Stimulated activated CD4-positive, alpha-beta T cell treated with anti-CD3 and anti-CD28 coated beads, Interleukin-1b, Interleukin-23, amount 100 ng/mL, for 1 hour (primary cell): ENCODE results near the gene ETFA.
"Not testable (repeated sequence)": the region's sequence is repeated elsewhere in the genome, so short reads cannot be mapped to it uniquely, and the experiment has no call there.

Source experiments
- DNase-seq, 2 donors: peaks; one replicate each; pipeline ENCODE4 v3.0.0-alpha.2; 2020; ENCODE audit warnings: low read depth in 2 of 2

ETFA gene

DNA sequence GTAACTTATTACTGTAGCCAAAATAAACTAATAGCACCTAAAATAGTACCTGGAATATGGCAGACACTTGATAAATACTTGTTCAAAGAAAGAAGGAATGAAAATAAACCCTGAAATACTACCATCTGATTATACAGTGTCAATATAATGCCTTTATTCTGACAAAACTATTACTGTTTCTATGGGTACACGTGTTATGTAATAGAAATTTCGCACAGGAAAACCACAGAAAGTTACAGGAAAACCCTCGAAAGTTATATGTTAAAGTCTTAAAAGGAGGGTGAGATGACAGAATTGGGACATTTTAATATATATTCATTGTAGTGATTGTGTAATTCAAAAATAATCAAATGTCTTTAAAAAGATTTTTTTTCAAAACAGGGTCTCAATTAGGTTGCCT lies 28.8 kb downstream of the ETFA start:
- no peak for DNase-seq

- no peak for DNase-seq
Observed at GRCh38 chr15:76278651-76279050, 32.6 kb downstream of the ETFA start.

DNA sequence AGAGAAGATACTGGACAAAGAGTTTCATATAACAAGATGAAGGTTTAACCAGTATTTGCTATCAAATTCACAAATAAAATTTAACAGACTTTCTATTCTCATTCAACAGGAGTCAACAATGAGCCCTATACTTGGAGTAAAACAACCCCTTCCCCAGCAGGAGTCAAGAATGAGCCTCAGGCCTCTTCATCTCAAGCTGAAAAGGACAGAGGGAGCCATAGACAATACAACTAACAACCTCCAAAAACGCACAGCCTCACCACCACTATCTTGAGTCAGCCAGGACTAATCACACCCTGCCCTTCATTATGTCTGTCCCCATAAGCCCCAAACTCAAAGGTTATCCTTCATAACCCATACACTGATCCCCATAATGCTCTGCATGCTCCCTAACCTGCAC lies 36.4 kb downstream of the ETFA start:
- DNase-seq, result no peak

GRCh38 chr15:76274226-76274625 lies 37.0 kb downstream of the ETFA start:
- DNase-seq, result no peak

DNA sequence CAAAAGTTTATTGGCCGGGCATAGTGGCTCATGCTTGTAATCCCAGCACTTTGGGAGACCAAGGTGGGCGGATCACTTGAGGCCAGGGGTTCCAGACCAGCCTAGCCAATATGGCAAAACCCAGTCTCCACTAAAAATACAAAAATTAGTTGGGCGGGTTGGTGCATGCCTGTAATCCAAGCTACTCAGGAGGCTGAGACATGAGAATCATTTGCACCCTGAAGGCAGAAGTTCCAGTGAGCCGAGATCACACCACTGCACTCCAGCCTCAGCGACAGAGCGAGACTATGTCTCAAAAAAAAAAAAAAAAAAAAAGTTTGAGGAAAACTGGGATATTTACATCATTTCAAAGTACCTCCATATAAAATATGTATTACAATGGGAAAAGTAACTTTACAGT lies 40.4 kb downstream of the ETFA start:
- DNase-seq, result no peak

DNA sequence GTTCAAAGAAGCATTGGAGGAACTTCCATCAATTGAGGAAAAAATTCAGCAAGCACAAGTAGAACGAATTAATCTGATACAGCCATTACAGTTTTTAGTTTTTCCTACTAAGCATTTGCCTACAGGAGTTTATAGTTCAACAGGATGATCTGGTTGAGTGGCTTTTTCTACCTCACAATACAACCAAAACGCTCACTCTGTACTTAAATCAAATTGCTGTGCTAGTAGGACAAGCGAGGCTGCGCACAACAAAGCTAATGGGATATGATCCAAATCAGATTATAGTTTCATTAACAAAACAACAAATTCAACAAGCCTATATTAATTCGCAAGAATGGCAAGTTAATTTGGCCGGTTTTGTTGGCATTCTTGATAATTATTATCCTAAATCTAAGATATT lies 44.2 kb downstream of the ETFA start:
- no peak for DNase-seq

GRCh38 chr15:76265769-76266168 lies 45.5 kb downstream of the ETFA start:
- not testable (repeated sequence) for DNase-seq

DNA sequence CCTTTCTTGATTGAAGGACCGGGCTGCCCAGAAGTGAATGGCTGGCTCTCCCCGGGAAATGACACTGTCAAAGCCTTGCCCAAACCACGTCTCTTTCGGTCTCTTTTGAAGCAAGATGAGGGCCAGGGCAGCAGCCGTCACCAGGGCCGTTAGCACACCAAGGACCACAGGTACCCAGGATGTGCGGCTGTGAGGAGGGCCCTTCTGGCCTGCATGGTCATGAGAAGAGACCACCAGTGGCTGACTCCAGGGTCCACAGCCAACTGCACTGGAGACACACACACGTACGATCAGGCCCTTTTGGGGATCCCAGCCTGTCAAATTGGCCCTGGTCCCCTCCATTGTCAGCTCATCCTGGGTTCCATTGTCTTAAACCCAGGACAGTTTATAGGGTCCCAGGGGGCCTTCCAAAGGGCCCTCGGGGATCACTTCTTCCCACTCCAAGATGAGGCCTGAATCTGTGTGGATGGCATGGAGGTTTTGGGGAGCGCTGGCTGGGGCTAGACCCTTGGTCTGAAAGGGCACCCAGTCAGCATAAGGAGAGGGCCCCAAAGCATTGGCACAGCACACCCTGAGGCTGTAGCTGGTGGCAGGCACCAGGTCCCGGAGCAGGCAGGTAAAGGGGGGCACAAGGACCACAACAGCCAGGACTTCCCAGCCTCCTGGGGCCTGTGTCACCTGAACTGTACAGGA lies 50.9 kb downstream of the ETFA start:
- DNase-seq, result no peak

- no peak for DNase-seq
Observed at GRCh38 chr15:76259392-76259791, 51.9 kb downstream of the ETFA start.

- no peak for DNase-seq
Observed at GRCh38 chr15:76258460-76258859, 52.8 kb downstream of the ETFA start.

- no peak for DNase-seq
Observed at GRCh38 chr15:76253691-76254473, 57.4 kb downstream of the ETFA start.

GRCh38 chr15:76252249-76252648 lies 59.0 kb downstream of the ETFA start:
- DNase-seq, result no peak

- DNase-seq, result no peak
Observed at GRCh38 chr15:76251717-76252116, 59.6 kb downstream of the ETFA start.

GRCh38 chr15:76245072-76245610 lies 66.1 kb downstream of the ETFA start:
- DNase-seq, result no peak

DNA sequence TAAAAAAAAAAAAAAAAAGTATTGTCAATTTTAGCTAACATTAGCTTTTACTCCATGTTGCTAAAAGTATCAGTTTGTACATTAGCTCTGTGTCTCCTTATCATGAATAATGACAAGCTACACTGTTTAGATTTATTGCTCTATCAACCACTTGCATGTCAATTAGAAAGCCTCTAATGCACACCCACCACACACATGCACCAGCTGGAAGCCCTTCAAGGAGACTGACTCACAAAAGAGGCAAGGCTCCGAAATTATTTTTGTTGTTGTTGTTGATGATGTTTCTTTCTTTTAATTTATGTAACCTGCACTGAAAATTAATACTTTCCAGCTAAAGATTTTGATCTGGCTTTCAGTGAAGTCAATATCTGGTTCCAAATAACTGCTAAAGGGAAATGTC lies 71.5 kb downstream of the ETFA start:
- DNase-seq, result no peak

- DNase-seq, result no peak
Observed at GRCh38 chr15:76236350-76236749, 74.9 kb downstream of the ETFA start.

DNA sequence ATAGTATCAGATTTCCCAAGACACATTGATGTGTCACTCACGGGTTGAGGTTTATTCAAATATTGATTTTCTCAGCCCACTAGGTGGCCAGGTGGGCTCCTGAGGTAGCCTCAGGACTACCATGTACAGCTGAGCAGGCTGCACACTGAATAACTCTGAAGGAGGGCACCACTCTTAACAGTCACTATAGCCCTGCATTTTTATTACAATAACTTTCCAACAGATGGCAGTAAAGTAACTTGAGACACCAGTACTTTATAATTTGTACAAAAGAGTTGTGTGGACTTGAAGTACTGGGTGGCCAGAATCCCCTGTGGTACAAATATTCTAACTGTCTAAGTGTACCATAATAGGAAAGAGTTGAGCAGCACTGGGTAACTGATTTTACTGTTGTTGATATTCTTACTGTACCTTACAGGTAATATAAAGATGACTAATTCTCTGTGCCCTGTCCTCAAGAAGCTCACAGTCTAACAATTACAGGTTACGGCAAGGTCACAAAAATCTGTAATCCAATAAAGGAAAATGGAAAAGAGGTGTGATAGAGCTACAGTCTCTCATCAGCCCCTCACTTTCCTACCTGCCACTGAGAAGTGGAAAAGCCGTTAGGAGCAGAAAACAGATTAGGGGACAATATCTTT lies 76.0 kb downstream of the ETFA start:
- no peak for DNase-seq

GRCh38 chr15:76234337-76234889 lies 76.9 kb downstream of the ETFA start:
- DNase-seq, result no peak

GRCh38 chr15:76233921-76234320 lies 77.3 kb downstream of the ETFA start:
- no peak for DNase-seq

- DNase-seq, result no peak
Observed at GRCh38 chr15:76229266-76229665, 82.0 kb downstream of the ETFA start.

- DNase-seq, result no peak
Observed at GRCh38 chr15:76223521-76223920, 87.7 kb downstream of the ETFA start.

DNA sequence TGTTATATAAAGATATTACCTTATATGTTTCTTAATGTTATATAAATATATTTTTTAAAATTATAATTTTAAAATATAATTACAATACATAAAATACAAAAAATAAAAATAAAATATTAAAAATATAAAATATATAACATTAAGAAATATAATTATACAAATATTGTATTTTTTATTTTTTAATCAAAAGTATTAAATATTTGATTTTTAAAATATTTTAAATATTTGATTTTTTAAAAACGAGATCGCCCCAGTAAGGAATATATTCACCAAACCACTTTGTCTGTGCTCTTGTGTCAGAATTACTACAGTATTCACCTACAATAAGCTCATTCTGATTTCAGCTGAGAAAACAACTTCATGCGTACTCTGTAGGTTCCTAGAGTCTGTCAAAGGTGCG lies 89.1 kb downstream of the ETFA start:
- DNase-seq, result no peak
